Endothelial cell of umbilical vein (primary cell): ENCODE data around the gene NKD1. TPM values are rescaled to one million over a fixed set of nuclear protein-coding genes. Genes with fewer than 3 reads are reported as not detected.
A peak's percentile ranks its signal among the peaks of the same experiment; 100 is the strongest.

Experiments used
- BruUV-seq: library from RNA; stranded (reverse); fragments of 400-500 nt; replicated peaks from 2 replicates; lab custom pipeline; 2021; lab: Mats Ljungman, UMichigan
- CTCF ChIA-PET: fragments of 300-600, 350-600 bp; sonication (Branson Sonifier 250); formaldehyde crosslinking; loops from one replicate; lab custom pipeline; 2021; ENCODE audit warnings: antibody characterized with exemption, inconsistent platforms; lab: Charles Lee
- POLR2A ChIA-PET: fragments of 300-600, 350-600 bp; sonication (Branson Sonifier 250); formaldehyde crosslinking; loops from one replicate; lab custom pipeline; 2021; ENCODE audit warnings: antibody characterized with exemption, inconsistent platforms; lab: Charles Lee
- DNase-seq: peaks from one replicate; pipeline ENCODE4 v3.0.0-alpha.2; 2011; ENCODE audit warnings: low read depth, low spot score
- FAIRE-seq: peaks from 2 replicates; lab custom pipeline; 2011; peaks lifted over from hg19 to GRCh38; lab: Jason Lieb, UNC
- H2AFZ ChIP-seq: 2 replicates; pipeline ENCODE4 v1.6.0; 2012; ENCODE audit warnings: low read depth, low read length, control low read depth, inconsistent platforms
- H3K27ac ChIP-seq: 2 replicates; pipeline ENCODE4 v1.5.1; 2011; ENCODE audit warnings: low read depth, mild to moderate bottlenecking, control low read depth, low read length, moderate library complexity; ENCODE audit not compliant: insufficient read depth
- H3K27me3 ChIP-seq, 2 experiments: 2 replicates each; pipeline versions ENCODE4 v1.6.0 to v1.6.1; 2011; ENCODE audit warnings: low read length in 2 of 2, mixed read lengths in 1 of 2; ENCODE audit not compliant: control insufficient read depth in 2 of 2, insufficient read depth in 2 of 2
- H3K36me3 ChIP-seq, 2 experiments: 2 replicates in 1 of 2; 3 replicates in 1 of 2; pipeline ENCODE4 v1.5.1; 2011; ENCODE audit warnings: low read length in 2 of 2, mild to moderate bottlenecking in 1 of 2, moderate library complexity in 1 of 2; ENCODE audit not compliant: control insufficient read depth in 2 of 2, insufficient read depth in 2 of 2; ENCODE audit errors: extremely low read depth in 1 of 2
- H3K4me1 ChIP-seq: 3 replicates; pipeline ENCODE4 v1.5.1; 2011; ENCODE audit warnings: mild to moderate bottlenecking, low read length; ENCODE audit not compliant: control insufficient read depth, insufficient read depth; ENCODE audit errors: extremely low read depth
- H3K4me2 ChIP-seq: 2 replicates; pipeline ENCODE4 v1.6.1; 2011; ENCODE audit warnings: low read length, control low read depth, mixed read lengths; ENCODE audit not compliant: insufficient read depth
- H3K4me3 ChIP-seq, 3 experiments: fragments of 200-600 bp in 1 of 3; sonication (generic), shearing (Covaris generic) in 1 of 3; replicated peaks in 1 of 3; 2 replicates each; pipeline ENCODE4 v1.5.1; 2011 to 2016; ENCODE audit warnings: control low read depth in 3 of 3, low read length in 3 of 3, mild to moderate bottlenecking in 2 of 3, inconsistent platforms in 1 of 3, low read depth in 1 of 3, moderate library complexity in 1 of 3; ENCODE audit not compliant: insufficient read depth in 1 of 3
- H3K79me2 ChIP-seq: 2 replicates; pipeline ENCODE4 v1.6.0; 2012; ENCODE audit warnings: low read length, inconsistent platforms; ENCODE audit not compliant: control insufficient read depth, insufficient read depth
- H3K9ac ChIP-seq: replicated peaks from 2 replicates; pipeline ENCODE3; 2011; ENCODE audit warnings: low read length, control low read depth; ENCODE audit not compliant: insufficient read depth; ENCODE audit errors: extremely low read depth
- H3K9me1 ChIP-seq: replicated peaks from 3 replicates; pipeline ENCODE4 v1.6.0; 2011; ENCODE audit warnings: mild to moderate bottlenecking, low read length; ENCODE audit not compliant: control insufficient read depth, insufficient read depth; ENCODE audit errors: extremely low read depth
- H3K9me3 ChIP-seq: replicated peaks from 2 replicates; pipeline ENCODE4 v1.5.1; 2012; ENCODE audit warnings: low read length, inconsistent platforms; ENCODE audit not compliant: control insufficient read depth, insufficient read depth
- H4K20me1 ChIP-seq: replicated peaks from 2 replicates; pipeline ENCODE3; 2011; ENCODE audit warnings: mild to moderate bottlenecking, low read length; ENCODE audit not compliant: control insufficient read depth, insufficient read depth; ENCODE audit errors: extremely low read depth
- EZH2 ChIP-seq: IDR thresholded peaks from 2 replicates; pipeline ENCODE4 v1.6.1; 2012; ENCODE audit warnings: borderline replicate concordance, low read depth, mild to moderate bottlenecking, moderate library complexity, low read length, inconsistent platforms; ENCODE audit not compliant: severe bottlenecking
- GATA2 ChIP-seq: IDR thresholded peaks from 2 replicates; pipeline ENCODE4 v1.7.0; 2011; ENCODE audit warnings: low read depth, mild to moderate bottlenecking, moderate library complexity, mixed read lengths, low read length; ENCODE audit not compliant: insufficient read length, insufficient read depth
- POLR2AphosphoS5 ChIP-seq: IDR thresholded peaks from 2 replicates; pipeline ENCODE4 v1.6.1; 2012; ENCODE audit warnings: low read depth, mild to moderate bottlenecking, control low read depth, low read length, moderate library complexity; ENCODE audit not compliant: insufficient read depth
- dilution Hi-C: fragments of 300-500 bp; cut with MboI; formaldehyde crosslinking; loops from one replicate; pipeline ENCODE4 v1.15.0; 2019; ENCODE audit warnings: low sequenced_read_pairs; ENCODE audit not compliant: extremely low pct_ligation_motif_present
- intact Hi-C: fragments of 100-400 bp; cut with micrococcal nuclease; formaldehyde crosslinking; loops from one replicate; pipeline ENCODE4 v1.10.0; 2022
- polyA plus RNA-seq, 4 experiments: library from polyadenylated mRNA; depleted of rRNA in 3 of 4; stranded (reverse) in 3 of 4; unstranded in 1 of 4; fragments of >200 nt; gene quantifications; 2 replicates each; pipeline versions ENCODE4 v1.2.1 to v1.2.3, GENCODE V29; 2011 to 2012; ENCODE audit warnings: missing spikeins in 1 of 4
- total RNA-seq: library from RNA; stranded (reverse); gene quantifications from 2 replicates; pipeline ENCODE4 v1.2.3, GENCODE V29; 2021
- TF ChIP-seq, protein P1 (sequence below), 2 donors: IDR thresholded peaks; 1 replicate in 1 of 2; 2 replicates in 1 of 2; pipeline ENCODE4 v1.5.1; 2011; ENCODE audit warnings: low read length in 2 of 2, mild to moderate bottlenecking in 2 of 2, moderate library complexity in 2 of 2, control low read depth in 1 of 2, inconsistent platforms in 1 of 2, low read depth in 1 of 2; ENCODE audit not compliant: insufficient read depth in 1 of 2; ENCODE audit errors: extremely low read depth in 1 of 2

NKD1 gene
- total and polyA plus RNA-seq, 2 donors (not counting 3 experiments of a cell fraction or from before 2014, with no cell fraction given) = not detected

DNA sequence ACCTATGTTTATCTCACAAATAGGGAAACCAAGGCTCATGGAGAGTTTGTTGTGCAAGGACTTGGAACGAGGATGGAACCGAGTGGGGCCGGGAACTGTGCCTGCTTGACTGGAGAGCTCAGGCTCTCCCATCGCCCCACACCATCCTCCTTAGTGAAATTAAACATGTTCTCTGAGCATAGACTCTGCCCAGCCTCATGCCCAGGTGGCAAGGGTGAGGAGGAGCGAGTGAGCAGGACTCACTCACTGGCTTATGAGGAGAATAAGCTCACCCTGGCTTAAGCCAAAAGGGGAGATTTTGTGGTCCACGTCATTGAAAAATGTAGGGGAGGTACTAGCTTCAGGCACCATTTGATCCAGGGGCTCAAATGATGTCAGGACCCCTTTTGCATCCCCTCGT, 44.8 kb downstream of the NKD1 start:
- CTCF ChIA-PET = interaction anchor here (0.8 to 4.5 kb wide), 7 partner anchors 12 to 213 kb away, joined by 3 to 105 read pairs (median 7); no protein-coding TSS in a partner anchor
- Histone ChIP-seq H3K9me3 (no peaks in the 10 kb centered on the region), H3K27ac (no peak overlapping the region), H4K20me1 (no peaks in the 10 kb centered on the region), H3K4me1 (no peaks in the 10 kb centered on the region), H3K27me3 (no peaks in the 10 kb centered on the region), H3K4me2 (no peak overlapping the region), H3K9me1 (no peaks in the 10 kb centered on the region), H3K9ac (no peak overlapping the region), H3K4me3 (no peak overlapping the region), H2AFZ (no peak overlapping the region), H3K36me3 (no peaks in the 10 kb centered on the region), H3K79me2 (no peaks in the 10 kb centered on the region)
- FAIRE-seq = no peak
- no TSS peak for BruUV-seq
- no peak for DNase-seq
- dilution Hi-C loops (no loop called here), intact Hi-C loops (loop anchor here (1.0 kb wide), 2 partner anchors 72 to 213 kb away; no protein-coding TSS in a partner anchor)
- POLR2A ChIA-PET = no interaction called here
- TF ChIP-seq POLR2AphosphoS5 = no peak
- no peak for TF ChIP-seq GATA2

DNA sequence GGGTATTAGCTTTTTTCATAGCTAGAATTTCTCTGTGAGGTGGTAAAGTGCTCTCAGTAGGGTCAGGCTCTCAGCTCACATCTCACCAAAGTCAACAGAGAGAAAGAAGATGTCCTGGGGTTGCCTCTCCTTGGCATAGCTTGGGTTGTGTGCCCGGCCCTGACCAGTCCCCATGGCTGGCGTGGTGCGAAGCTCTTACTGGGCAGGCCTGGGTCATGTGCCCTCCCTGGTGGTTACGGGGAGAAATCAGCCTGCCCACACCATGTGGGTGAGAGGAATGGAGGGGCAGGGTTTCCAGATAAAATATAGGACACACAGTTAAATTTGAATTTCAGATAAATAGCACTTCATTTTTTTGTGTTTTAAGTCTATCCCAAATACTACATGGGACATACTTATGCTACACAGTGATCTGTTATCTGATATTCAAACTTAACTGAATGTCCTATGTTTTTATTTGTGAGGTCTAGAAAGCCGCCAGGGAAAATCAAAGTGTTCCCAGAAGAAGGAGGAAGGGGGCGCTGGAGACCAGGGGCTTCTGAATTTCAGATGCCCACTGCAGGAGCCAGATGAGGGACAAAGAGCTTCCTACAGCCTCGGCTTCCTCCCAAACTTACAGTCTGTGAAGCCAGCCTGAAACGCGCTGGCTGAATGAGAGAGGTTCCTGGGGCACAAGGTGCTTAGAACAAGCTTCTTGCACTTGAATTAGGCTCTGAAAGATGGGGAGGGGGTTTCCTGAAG, 45.4 kb downstream of the NKD1 start:
- FAIRE-seq = no peak
- H4K20me1 ChIP-seq = no peaks in the 10 kb centered on the region

More for the DNA sequence above, 45.4 kb downstream of the NKD1 start:
- ChIA-PET CTCF (interaction anchor here (0.5 to 4.5 kb wide), 15 partner anchors 10 to 212 kb away, joined by 3 to 105 read pairs (median 4); no protein-coding TSS in a partner anchor), POLR2A (no interaction called here)
- BruUV-seq = no TSS peak
- no peak overlapping the region for H3K4me3 ChIP-seq
- H3K9me3 ChIP-seq = no peaks in the 10 kb centered on the region
- H3K9me1 ChIP-seq = no peaks in the 10 kb centered on the region
- no peak overlapping the region for H3K27ac ChIP-seq
- H3K79me2 ChIP-seq = no peaks in the 10 kb centered on the region
- H3K4me2 ChIP-seq = no peak overlapping the region
- TF ChIP-seq POLR2AphosphoS5 = no peak
- no peak for TF ChIP-seq EZH2
- TF ChIP-seq, protein P1, sequence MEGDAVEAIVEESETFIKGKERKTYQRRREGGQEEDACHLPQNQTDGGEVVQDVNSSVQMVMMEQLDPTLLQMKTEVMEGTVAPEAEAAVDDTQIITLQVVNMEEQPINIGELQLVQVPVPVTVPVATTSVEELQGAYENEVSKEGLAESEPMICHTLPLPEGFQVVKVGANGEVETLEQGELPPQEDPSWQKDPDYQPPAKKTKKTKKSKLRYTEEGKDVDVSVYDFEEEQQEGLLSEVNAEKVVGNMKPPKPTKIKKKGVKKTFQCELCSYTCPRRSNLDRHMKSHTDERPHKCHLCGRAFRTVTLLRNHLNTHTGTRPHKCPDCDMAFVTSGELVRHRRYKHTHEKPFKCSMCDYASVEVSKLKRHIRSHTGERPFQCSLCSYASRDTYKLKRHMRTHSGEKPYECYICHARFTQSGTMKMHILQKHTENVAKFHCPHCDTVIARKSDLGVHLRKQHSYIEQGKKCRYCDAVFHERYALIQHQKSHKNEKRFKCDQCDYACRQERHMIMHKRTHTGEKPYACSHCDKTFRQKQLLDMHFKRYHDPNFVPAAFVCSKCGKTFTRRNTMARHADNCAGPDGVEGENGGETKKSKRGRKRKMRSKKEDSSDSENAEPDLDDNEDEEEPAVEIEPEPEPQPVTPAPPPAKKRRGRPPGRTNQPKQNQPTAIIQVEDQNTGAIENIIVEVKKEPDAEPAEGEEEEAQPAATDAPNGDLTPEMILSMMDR (IDR thresholded peaks at IDR 0.05; ENCODE audit: extremely low read depth in 1 of 2, insufficient read depth in 1 of 2, low read depth in 1 of 2, low read length in 2 of 2) = peak; percentile 16 to 37
- H3K9ac ChIP-seq = no peak overlapping the region
- dilution Hi-C loops = no loop called here
- H3K27me3 ChIP-seq = no peaks in the 10 kb centered on the region
- H3K4me1 ChIP-seq = no peaks in the 10 kb centered on the region
- DNase-seq = peak; percentile 24
- H3K36me3 ChIP-seq = no peaks in the 10 kb centered on the region
- H2AFZ ChIP-seq = no peak overlapping the region
- intact Hi-C loops = loop anchor here (1.0 kb wide), 2 partner anchors 72 to 213 kb away; no protein-coding TSS in a partner anchor
